ENCODE results near the gene C1orf174.

The C1orf174 gene

GRCh38 chr1:3905953-3906671 is 6.0 kb upstream of the C1orf174 start:
- no peak overlapping the region for H3K27ac ChIP-seq (replicated peaks)
- DNase-seq (ENCODE audit: low read depth in 1 of 2, low spot score in 1 of 2) = peak in 1 of 2 experiments; percentile 40
- H3K27me3 ChIP-seq (ENCODE audit: insufficient read depth, poor library complexity, severe bottlenecking) = no peaks in the 10 kb centered on the region

GRCh38 chr1:3905266-3905952 is 5.3 kb upstream of the C1orf174 start:
- TF ChIP-seq SPI1 (IDR thresholded peaks at IDR 0.05; ENCODE audit: borderline replicate concordance, low read depth) = no peak
- TF ChIP-seq POLR2AphosphoS5 (IDR thresholded peaks at IDR 0.05; ENCODE audit: low read depth) = no peak
- TF ChIP-seq, protein P1, sequence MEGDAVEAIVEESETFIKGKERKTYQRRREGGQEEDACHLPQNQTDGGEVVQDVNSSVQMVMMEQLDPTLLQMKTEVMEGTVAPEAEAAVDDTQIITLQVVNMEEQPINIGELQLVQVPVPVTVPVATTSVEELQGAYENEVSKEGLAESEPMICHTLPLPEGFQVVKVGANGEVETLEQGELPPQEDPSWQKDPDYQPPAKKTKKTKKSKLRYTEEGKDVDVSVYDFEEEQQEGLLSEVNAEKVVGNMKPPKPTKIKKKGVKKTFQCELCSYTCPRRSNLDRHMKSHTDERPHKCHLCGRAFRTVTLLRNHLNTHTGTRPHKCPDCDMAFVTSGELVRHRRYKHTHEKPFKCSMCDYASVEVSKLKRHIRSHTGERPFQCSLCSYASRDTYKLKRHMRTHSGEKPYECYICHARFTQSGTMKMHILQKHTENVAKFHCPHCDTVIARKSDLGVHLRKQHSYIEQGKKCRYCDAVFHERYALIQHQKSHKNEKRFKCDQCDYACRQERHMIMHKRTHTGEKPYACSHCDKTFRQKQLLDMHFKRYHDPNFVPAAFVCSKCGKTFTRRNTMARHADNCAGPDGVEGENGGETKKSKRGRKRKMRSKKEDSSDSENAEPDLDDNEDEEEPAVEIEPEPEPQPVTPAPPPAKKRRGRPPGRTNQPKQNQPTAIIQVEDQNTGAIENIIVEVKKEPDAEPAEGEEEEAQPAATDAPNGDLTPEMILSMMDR (IDR thresholded peaks at IDR 0.05; ENCODE audit: insufficient read depth, low read length) = no peak
- TF ChIP-seq, protein P2, sequence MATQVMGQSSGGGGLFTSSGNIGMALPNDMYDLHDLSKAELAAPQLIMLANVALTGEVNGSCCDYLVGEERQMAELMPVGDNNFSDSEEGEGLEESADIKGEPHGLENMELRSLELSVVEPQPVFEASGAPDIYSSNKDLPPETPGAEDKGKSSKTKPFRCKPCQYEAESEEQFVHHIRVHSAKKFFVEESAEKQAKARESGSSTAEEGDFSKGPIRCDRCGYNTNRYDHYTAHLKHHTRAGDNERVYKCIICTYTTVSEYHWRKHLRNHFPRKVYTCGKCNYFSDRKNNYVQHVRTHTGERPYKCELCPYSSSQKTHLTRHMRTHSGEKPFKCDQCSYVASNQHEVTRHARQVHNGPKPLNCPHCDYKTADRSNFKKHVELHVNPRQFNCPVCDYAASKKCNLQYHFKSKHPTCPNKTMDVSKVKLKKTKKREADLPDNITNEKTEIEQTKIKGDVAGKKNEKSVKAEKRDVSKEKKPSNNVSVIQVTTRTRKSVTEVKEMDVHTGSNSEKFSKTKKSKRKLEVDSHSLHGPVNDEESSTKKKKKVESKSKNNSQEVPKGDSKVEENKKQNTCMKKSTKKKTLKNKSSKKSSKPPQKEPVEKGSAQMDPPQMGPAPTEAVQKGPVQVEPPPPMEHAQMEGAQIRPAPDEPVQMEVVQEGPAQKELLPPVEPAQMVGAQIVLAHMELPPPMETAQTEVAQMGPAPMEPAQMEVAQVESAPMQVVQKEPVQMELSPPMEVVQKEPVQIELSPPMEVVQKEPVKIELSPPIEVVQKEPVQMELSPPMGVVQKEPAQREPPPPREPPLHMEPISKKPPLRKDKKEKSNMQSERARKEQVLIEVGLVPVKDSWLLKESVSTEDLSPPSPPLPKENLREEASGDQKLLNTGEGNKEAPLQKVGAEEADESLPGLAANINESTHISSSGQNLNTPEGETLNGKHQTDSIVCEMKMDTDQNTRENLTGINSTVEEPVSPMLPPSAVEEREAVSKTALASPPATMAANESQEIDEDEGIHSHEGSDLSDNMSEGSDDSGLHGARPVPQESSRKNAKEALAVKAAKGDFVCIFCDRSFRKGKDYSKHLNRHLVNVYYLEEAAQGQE (IDR thresholded peaks at IDR 0.05; ENCODE audit: insufficient replicate concordance, low read depth) = no peak
- TF ChIP-seq GABPA (IDR thresholded peaks at IDR 0.05; ENCODE audit: low read depth) = no peak
- no peak for DNase-seq (ENCODE audit: low read depth in 1 of 2, low spot score in 1 of 2)
- H3K27me3 ChIP-seq (ENCODE audit: insufficient read depth, poor library complexity, severe bottlenecking) = no peaks in the 10 kb centered on the region
- H3K4me3 ChIP-seq (replicated peaks; ENCODE audit: insufficient read depth, low read length) = no peak overlapping the region
- H3K27ac ChIP-seq (replicated peaks) = no peak overlapping the region

More at GRCh38 chr1:3905953-3906671, 6.0 kb upstream of the C1orf174 start:
- H3K4me3 ChIP-seq (replicated peaks; ENCODE audit: insufficient read depth, low read length) = no peak overlapping the region
- TF ChIP-seq SPI1 (IDR thresholded peaks at IDR 0.05; ENCODE audit: borderline replicate concordance, low read depth) (no peak), POLR2AphosphoS5 (IDR thresholded peaks at IDR 0.05; ENCODE audit: low read depth) (no peak), GABPA (IDR thresholded peaks at IDR 0.05; ENCODE audit: low read depth) (no peak)
- TF ChIP-seq, protein P2 (IDR thresholded peaks at IDR 0.05; ENCODE audit: insufficient replicate concordance, low read depth) = no peak
- TF ChIP-seq, protein P1 (IDR thresholded peaks at IDR 0.05; ENCODE audit: insufficient read depth, low read length) = no peak

DNA sequence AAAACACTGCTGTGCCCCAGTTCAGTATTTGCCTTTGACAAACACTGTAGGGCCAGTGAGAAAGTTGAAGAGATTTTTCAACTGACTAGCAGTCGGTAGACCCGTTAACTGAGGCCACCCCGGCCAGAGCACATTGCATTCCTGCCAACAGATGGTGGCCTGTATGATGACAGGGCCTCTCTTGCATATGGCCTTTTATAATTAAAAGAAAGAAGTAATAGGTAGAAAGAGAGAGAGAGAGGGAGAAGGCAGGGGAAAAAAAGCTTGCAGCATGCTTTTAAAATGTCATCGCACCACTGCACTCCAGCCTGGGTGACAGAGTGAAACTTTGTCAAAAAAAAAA is 4.7 kb upstream of the C1orf174 start:
- Histone ChIP-seq H3K27ac (replicated peaks) (no peak overlapping the region), H3K27me3 (ENCODE audit: insufficient read depth, poor library complexity, severe bottlenecking) (no peaks in the 10 kb centered on the region), H3K4me3 (replicated peaks; ENCODE audit: insufficient read depth, low read length) (no peak overlapping the region)
- TF ChIP-seq, protein P2 (IDR thresholded peaks at IDR 0.05; ENCODE audit: insufficient replicate concordance, low read depth) = no peak
- TF ChIP-seq POLR2AphosphoS5 (IDR thresholded peaks at IDR 0.05; ENCODE audit: low read depth) = no peak
- TF ChIP-seq, protein P1 (IDR thresholded peaks at IDR 0.05; ENCODE audit: insufficient read depth, low read length) = no peak
- no peak for DNase-seq (ENCODE audit: low read depth in 1 of 2, low spot score in 1 of 2)
